Ascending aorta (tissue), 2 donors: ENCODE measurements around the gene GLCE. TPM values are rescaled to one million over a fixed set of nuclear protein-coding genes. Genes with fewer than 3 reads are reported as not detected.

Experiments
- DNase-seq, 2 donors: peaks; one replicate each; pipeline ENCODE4 v3.0.0-alpha.2; 2019; ENCODE audit warnings: low spot score in 2 of 2
- H3K27ac ChIP-seq, 2 donors: fragments of 200-600 bp; sonication (generic); one replicate each; pipeline ENCODE4 v1.5.1; 2016 to 2017; ENCODE audit warnings: mild to moderate bottlenecking in 1 of 2
- H3K27me3 ChIP-seq: fragments of 200-600 bp; sonication (generic); one replicate; pipeline ENCODE4 v1.5.1; 2017
- H3K36me3 ChIP-seq, 2 donors: fragments of 200-600 bp; sonication (generic); one replicate each; pipeline ENCODE4 v1.5.1; 2016
- H3K4me1 ChIP-seq, 2 donors: fragments of 200-600 bp; sonication (generic); one replicate each; pipeline ENCODE4 v1.5.1; 2016 to 2017; ENCODE audit warnings: mild to moderate bottlenecking in 1 of 2
- H3K4me3 ChIP-seq, 2 donors: fragments of 200-600 bp; sonication (generic); one replicate each; pipeline ENCODE4 v1.5.1; 2016 to 2017; ENCODE audit warnings: mild to moderate bottlenecking in 1 of 2
- H3K9me3 ChIP-seq, 2 donors: fragments of 200-600 bp; sonication (generic); one replicate each; pipeline ENCODE4 v1.5.1; 2016
- intact Hi-C: fragments of 100-400 bp; cut with DNase I; formaldehyde crosslinking; loops from one replicate; pipeline ENCODE4 v1.15.1; 2023
- total RNA-seq: library from RNA; depleted of rRNA; stranded (reverse); fragments of >200 nt; gene quantifications from one replicate; pipeline ENCODE4 v1.1.0, GENCODE V29; 2016
- TF ChIP-seq, protein P1 (sequence below), 3 experiments: fragments of 200-600 bp in 2 of 3; fragments of 450-650 bp in 1 of 3; sonication (generic) in 2 of 3; IDR thresholded peaks; one replicate each; pipeline ENCODE4 v1.5.1; 2016 to 2019; ENCODE audit warnings: antibody characterized with exemption in 3 of 3, mild to moderate bottlenecking in 1 of 3, moderate library complexity in 1 of 3

Gene GLCE
- total RNA-seq, 1 donor from 2014 or later = 13.9 TPM

DNA sequence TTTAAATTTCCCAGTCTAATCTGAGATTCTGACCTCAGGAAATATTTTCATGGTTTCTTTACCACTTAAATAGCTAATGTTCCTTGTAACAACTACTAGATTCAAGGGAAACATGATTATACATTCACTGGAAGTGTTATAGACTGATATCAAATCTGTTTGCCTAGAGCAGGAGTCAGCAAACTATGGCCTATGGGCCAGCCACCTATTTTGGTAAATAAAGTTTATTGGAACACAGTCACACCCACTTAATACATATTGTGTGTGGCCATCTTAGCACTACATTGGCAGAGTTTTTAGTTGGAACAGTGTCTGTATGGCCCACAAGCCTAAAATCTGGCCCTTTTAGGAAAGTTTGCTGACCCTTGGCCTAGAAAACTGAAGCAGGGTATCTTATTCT is 50.1 kb downstream of the GLCE start:
- no peaks in the 10 kb centered on the region for H3K4me1 ChIP-seq
- intact Hi-C loops = no loop called here
- H3K36me3 ChIP-seq = no peaks in the 10 kb centered on the region
- no peaks in the 10 kb centered on the region for H3K27me3 ChIP-seq
- no peak overlapping the region for H3K27ac ChIP-seq
- H3K9me3 ChIP-seq = no peaks in the 10 kb centered on the region
- H3K4me3 ChIP-seq = no peak overlapping the region
- no peak for DNase-seq
- TF ChIP-seq, protein P1, sequence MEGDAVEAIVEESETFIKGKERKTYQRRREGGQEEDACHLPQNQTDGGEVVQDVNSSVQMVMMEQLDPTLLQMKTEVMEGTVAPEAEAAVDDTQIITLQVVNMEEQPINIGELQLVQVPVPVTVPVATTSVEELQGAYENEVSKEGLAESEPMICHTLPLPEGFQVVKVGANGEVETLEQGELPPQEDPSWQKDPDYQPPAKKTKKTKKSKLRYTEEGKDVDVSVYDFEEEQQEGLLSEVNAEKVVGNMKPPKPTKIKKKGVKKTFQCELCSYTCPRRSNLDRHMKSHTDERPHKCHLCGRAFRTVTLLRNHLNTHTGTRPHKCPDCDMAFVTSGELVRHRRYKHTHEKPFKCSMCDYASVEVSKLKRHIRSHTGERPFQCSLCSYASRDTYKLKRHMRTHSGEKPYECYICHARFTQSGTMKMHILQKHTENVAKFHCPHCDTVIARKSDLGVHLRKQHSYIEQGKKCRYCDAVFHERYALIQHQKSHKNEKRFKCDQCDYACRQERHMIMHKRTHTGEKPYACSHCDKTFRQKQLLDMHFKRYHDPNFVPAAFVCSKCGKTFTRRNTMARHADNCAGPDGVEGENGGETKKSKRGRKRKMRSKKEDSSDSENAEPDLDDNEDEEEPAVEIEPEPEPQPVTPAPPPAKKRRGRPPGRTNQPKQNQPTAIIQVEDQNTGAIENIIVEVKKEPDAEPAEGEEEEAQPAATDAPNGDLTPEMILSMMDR (IDR thresholded peaks at IDR 0.05) = no peak

DNA sequence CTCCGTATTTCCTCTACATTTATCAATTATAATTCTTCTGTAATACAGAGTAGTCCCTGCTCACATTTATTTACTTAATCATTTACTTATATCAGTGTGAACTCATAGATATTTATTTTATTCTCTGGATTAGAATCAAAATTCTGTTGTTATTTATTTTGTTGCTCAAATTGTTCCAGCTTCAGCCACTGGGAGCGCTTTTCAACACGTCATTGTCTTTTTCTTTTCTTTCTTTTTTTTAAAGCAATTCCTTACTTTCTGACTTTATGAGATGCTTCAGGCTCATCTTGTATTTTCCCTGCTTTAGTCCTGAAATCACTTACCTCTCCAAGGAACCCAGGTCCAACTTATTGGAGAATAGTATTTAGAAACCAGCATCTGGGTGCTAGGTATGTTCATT is 53.4 kb downstream of the GLCE start:
- Histone ChIP-seq H3K27me3 (no peaks in the 10 kb centered on the region), H3K4me3 (no peak overlapping the region), H3K4me1 (no peaks in the 10 kb centered on the region), H3K27ac (no peak overlapping the region), H3K36me3 (no peaks in the 10 kb centered on the region), H3K9me3 (no peaks in the 10 kb centered on the region)
- no peak for DNase-seq
- intact Hi-C loops = no loop called here
- TF ChIP-seq, protein P1 (IDR thresholded peaks at IDR 0.05) = no peak

DNA sequence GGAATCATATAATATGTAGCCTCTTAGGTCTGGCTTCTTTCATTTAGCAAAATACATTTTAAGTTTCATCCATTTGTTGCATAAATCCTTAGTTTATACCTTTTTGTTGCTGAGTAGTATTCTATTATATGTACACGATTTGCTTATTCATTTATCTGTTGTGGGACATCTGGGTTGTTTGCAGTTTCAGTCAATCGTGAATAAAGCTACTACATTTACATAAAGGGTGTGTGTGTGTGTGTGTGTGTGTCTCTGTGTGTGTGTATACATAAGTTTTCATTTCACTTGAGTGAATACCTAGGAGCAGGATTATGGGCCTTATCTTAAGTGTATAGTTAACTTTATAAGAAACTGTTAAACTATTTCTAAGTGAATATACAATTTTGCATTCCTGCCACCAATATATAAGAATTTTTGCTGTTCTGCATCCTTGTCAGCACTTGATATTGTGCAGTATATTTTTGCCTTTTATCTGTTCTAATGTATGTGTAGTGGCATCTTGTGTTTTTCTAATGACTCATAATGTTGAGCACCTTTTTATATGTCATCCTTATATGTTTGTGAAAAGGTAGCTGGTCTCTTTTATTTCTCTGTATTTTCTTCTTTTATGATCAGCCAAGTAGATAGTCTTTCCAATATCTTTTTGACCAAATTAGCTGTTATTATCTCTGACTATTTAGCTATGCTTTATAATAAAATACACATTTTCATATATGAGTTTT is 55.0 kb downstream of the GLCE start:
- no peak overlapping the region for H3K4me3 ChIP-seq
- TF ChIP-seq, protein P1 (IDR thresholded peaks at IDR 0.05) = no peak
- no peaks in the 10 kb centered on the region for H3K27me3 ChIP-seq
- H3K4me1 ChIP-seq = no peaks in the 10 kb centered on the region
- intact Hi-C loops = no loop called here
- H3K27ac ChIP-seq = no peak overlapping the region
- H3K36me3 ChIP-seq = no peaks in the 10 kb centered on the region
- no peak for DNase-seq
- H3K9me3 ChIP-seq = no peaks in the 10 kb centered on the region

DNA sequence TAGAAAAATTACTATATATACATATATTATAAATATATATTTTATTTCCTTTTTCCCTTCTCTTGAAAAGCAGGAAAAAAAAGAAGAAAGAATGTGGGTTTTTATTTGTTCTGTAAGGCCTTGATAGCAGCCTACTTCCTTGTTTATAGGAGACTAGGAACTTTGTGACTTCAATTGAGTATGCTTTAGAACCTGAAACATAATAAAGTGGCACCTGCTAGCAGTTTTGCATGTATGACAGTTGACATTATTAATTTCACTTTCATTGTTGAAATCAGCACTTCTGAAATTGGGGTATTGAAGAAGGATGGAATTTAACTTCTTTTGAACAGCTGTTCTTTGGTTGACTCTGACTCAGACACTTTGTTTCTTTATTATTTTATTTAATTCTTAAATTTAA is 56.9 kb downstream of the GLCE start:
- H3K9me3 ChIP-seq = peaks cover 0 to under 1% of the 10 kb centered on the region in 2 donors
- no peaks in the 10 kb centered on the region for H3K4me1 ChIP-seq
- no peak for DNase-seq
- H3K36me3 ChIP-seq = no peaks in the 10 kb centered on the region
- H3K4me3 ChIP-seq = no peak overlapping the region
- intact Hi-C loops = no loop called here
- no peaks in the 10 kb centered on the region for H3K27me3 ChIP-seq
- no peak overlapping the region for H3K27ac ChIP-seq
- TF ChIP-seq, protein P1 (IDR thresholded peaks at IDR 0.05) = no peak

DNA sequence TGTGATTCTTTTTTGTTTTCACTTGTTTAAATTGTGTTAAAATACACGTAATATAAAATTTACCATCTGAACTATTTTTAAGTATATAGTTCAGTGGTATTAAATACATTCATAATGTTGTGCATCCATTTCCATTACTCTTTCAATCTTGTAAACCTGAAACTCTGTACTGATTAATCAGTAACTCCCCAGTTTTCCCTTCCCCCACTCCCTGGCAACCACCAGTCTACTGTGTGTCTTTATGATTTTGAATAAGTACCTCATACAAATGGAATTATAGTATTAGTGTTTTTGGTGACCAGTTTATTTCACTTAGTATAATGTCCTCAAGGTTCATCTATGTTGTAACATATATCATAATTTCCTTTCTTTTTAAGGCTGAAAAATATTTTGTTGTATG is 59.3 kb downstream of the GLCE start:
- intact Hi-C loops = no loop called here
- Histone ChIP-seq H3K4me1 (no peaks in the 10 kb centered on the region), H3K9me3 (peaks cover 5 to 16% of the 10 kb centered on the region in 2 donors), H3K4me3 (no peak overlapping the region), H3K27me3 (no peaks in the 10 kb centered on the region), H3K27ac (no peak overlapping the region), H3K36me3 (no peaks in the 10 kb centered on the region)
- DNase-seq = no peak
- TF ChIP-seq, protein P1 (IDR thresholded peaks at IDR 0.05) = no peak
